GM12878 (cell line): ENCODE data around the gene RNF11. TPM values are rescaled to one million over a fixed set of nuclear protein-coding genes. Genes with fewer than 3 reads are reported as not detected.

Experiments
- ATAC-seq: fragments of 200-7000 bp; cut with Tn5 transposase; 3 replicates; pipeline ENCODE4 v1.9.1; 2020; ENCODE audit warnings: mild to moderate bottlenecking, moderate library complexity
- BruUV-seq: library from RNA; stranded (reverse); fragments of 400-500 nt; replicated peaks from 2 replicates; lab custom pipeline; 2021; lab: Mats Ljungman, UMichigan
- CTCF ChIA-PET: fragments of 300-600 bp; sonication (Branson Sonifier 250); formaldehyde crosslinking; extraction: SDS; loops from one replicate; lab custom pipeline; 2021; ENCODE audit warnings: inconsistent platforms; lab: Yijun Ruan, JAX
- POLR2A ChIA-PET: fragments of 350-600 bp; formaldehyde crosslinking; extraction: SDS; loops from one replicate; lab custom pipeline; 2021; ENCODE audit warnings: inconsistent platforms; lab: Charles Lee
- RAD21 ChIA-PET: fragments of 300-600 bp; sonication (Branson Sonifier 250); formaldehyde crosslinking; loops from one replicate; lab custom pipeline; 2023; ENCODE audit warnings: antibody characterized with exemption; ENCODE audit not compliant: unreplicated experiment; lab: Charles Lee
- SMC1A ChIA-PET: fragments of 300-600 bp; sonication (Branson Sonifier 250); formaldehyde crosslinking; loops from one replicate; lab custom pipeline; 2023; ENCODE audit not compliant: unreplicated experiment, uncharacterized antibody; lab: Charles Lee
- DNase-seq: peaks from one replicate; pipeline ENCODE4 v3.0.0-alpha.2; 2011; ENCODE audit warnings: low read depth, low spot score
- FAIRE-seq: peaks from 3 replicates; lab custom pipeline; 2011; peaks lifted over from hg19 to GRCh38; lab: Jason Lieb, UNC
- H2AFZ ChIP-seq: 2 replicates; pipeline ENCODE4 v1.6.0; 2011; ENCODE audit warnings: low read depth, low read length, control low read depth; ENCODE audit not compliant: control insufficient read depth
- H3K27ac ChIP-seq: 2 replicates; pipeline ENCODE4 v1.5.1; 2011; ENCODE audit warnings: control low read depth; ENCODE audit not compliant: control insufficient read depth, insufficient read depth
- H3K27me3 ChIP-seq, 2 experiments: replicated peaks in 1 of 2; 2 replicates each; pipeline versions ENCODE4 v1.6.0 to v1.6.1; 2011; ENCODE audit warnings: low read length in 1 of 2; ENCODE audit not compliant: control insufficient read depth in 2 of 2, insufficient read depth in 2 of 2
- H3K36me3 ChIP-seq, 2 experiments: 2 replicates each; pipeline ENCODE4 v1.5.1; 2011; ENCODE audit warnings: low read length in 1 of 2; ENCODE audit not compliant: control insufficient read depth in 2 of 2, insufficient read depth in 2 of 2
- H3K4me1 ChIP-seq: 2 replicates; pipeline ENCODE4 v1.6.1; 2011; ENCODE audit warnings: mild to moderate bottlenecking, low read length, moderate library complexity, mixed read lengths; ENCODE audit not compliant: control insufficient read depth, insufficient read depth
- H3K4me2 ChIP-seq: 2 replicates; pipeline ENCODE4 v1.6.0; 2011; ENCODE audit warnings: control low read depth; ENCODE audit not compliant: control insufficient read depth, insufficient read depth
- H3K4me3 ChIP-seq: fragments of 200-600 bp; sonication (generic); 2 replicates; pipeline ENCODE4 v1.5.1; 2016
- H3K79me2 ChIP-seq: 2 replicates; pipeline ENCODE4 v1.6.0; 2011; ENCODE audit warnings: low read length; ENCODE audit not compliant: control insufficient read depth, insufficient read depth
- H3K9ac ChIP-seq: 2 replicates; pipeline ENCODE4 v1.8.0; 2011; ENCODE audit warnings: low read length, control low read depth, mixed read lengths; ENCODE audit not compliant: control insufficient read depth, insufficient read depth
- H3K9me3 ChIP-seq: replicated peaks from 3 replicates; pipeline ENCODE4 v1.5.1; 2011; ENCODE audit warnings: mild to moderate bottlenecking, low read length; ENCODE audit not compliant: control insufficient read depth, insufficient read depth
- H4K20me1 ChIP-seq: 2 replicates; pipeline ENCODE4 v1.6.0; 2011; ENCODE audit not compliant: control insufficient read depth, insufficient read depth
- ASH2L ChIP-seq: fragments of 300-600, 200-600 bp; sonication (generic); IDR thresholded peaks from 2 replicates; pipeline ENCODE4 v1.6.1; 2017; ENCODE audit warnings: low read depth, mild to moderate bottlenecking, borderline replicate concordance
- CBX5 ChIP-seq: sonication (generic); IDR thresholded peaks from 2 replicates; pipeline ENCODE4 v1.6.1; 2016; ENCODE audit warnings: low read depth, moderate library complexity, mild to moderate bottlenecking, inconsistent platforms
- CHD4 ChIP-seq: fragments of 200-600 bp; sonication (generic); IDR thresholded peaks from 2 replicates; pipeline ENCODE4 v1.6.1; 2016; ENCODE audit warnings: mild to moderate bottlenecking
- EGR1 ChIP-seq, 2 experiments: IDR thresholded peaks; 1 replicate in 1 of 2; 2 replicates in 1 of 2; pipeline ENCODE4 v1.6.1; 2011 to 2012; ENCODE audit warnings: low read depth in 2 of 2, low read length in 2 of 2, borderline replicate concordance in 1 of 2, mild to moderate bottlenecking in 1 of 2, moderate library complexity in 1 of 2
- FOXK2 ChIP-seq: fragments of 450-650 bp; IDR thresholded peaks from 2 replicates; pipeline ENCODE4 v1.6.1; 2017; ENCODE audit warnings: mild to moderate bottlenecking, moderate library complexity
- IKZF2 ChIP-seq, 2 experiments: fragments of 450-650 bp; IDR thresholded peaks; 2 replicates each; pipeline ENCODE4 v1.6.1; 2017; ENCODE audit warnings: mild to moderate bottlenecking in 2 of 2, moderate library complexity in 2 of 2
- KDM1A ChIP-seq: fragments of 200-600 bp; sonication (generic); IDR thresholded peaks from 2 replicates; pipeline ENCODE4 v1.6.1; 2016; ENCODE audit warnings: borderline replicate concordance
- POLR2A ChIP-seq: IDR thresholded peaks from 2 replicates; pipeline ENCODE4 v1.6.1; 2011; ENCODE audit warnings: low read depth, mild to moderate bottlenecking, low read length
- POU2F2 ChIP-seq: IDR thresholded peaks from 3 replicates; pipeline ENCODE4 v1.6.1; 2011; ENCODE audit warnings: low read depth, mild to moderate bottlenecking, low read length, borderline replicate concordance
- RUNX3 ChIP-seq: IDR thresholded peaks from 2 replicates; pipeline ENCODE4 v1.6.1; 2012; ENCODE audit warnings: low read length, inconsistent platforms
- ZNF622 ChIP-seq: fragments of 450-650 bp; IDR thresholded peaks from 2 replicates; pipeline ENCODE4 v1.6.1; 2017; ENCODE audit warnings: mild to moderate bottlenecking, inconsistent platforms
- WGBS: methylation state at CpG from one replicate; pipeline ENCODE4 v1.1.6; 2016; ENCODE audit warnings: low lambda C conversion rate; ENCODE audit not compliant: insufficient replicate concordance, insufficient coverage; ENCODE audit errors: missing lambda C conversion rate; 5-methylcytosine and 5-hydroxymethylcytosine counted together
- in situ Hi-C: fragments of 300-500 bp; cut with MboI; formaldehyde crosslinking; loops from 9 replicates; pipeline ENCODE4 v1.14.3; 2018; ENCODE audit warnings: mixed read lengths
- intact Hi-C: fragments of 100-400 bp; cut with micrococcal nuclease; formaldehyde crosslinking; loops from one replicate; pipeline ENCODE4 v1.14.2; 2022; ENCODE audit not compliant: unreplicated experiment
- polyA plus RNA-seq, 11 experiments: library from polyadenylated mRNA; depleted of rRNA in 4 of 11; unstranded in 6 of 11; stranded (reverse) in 5 of 11; fragments of >200 nt; fragmentation: Nextera tagmentation in 4 of 11; fragmentation: Illumina TruSeq in 1 of 11; extraction: Ambion mirVana in 4 of 11; extraction: Trizol in 1 of 11; gene quantifications; 1 replicate in 1 of 11; 2 replicates in 10 of 11; pipeline versions ENCODE4 v1.2.1 to v1.2.3, GENCODE V29; 2011 to 2016; ENCODE audit warnings: inconsistent platforms in 2 of 11, missing spikeins in 2 of 11, low read depth in 1 of 11
- total RNA-seq, 4 experiments: library from RNA; depleted of rRNA in 3 of 4; stranded (reverse); fragments of >200 nt in 3 of 4; fragmentation: Illumina TruSeq in 1 of 4; extraction: Trizol in 1 of 4; gene quantifications; 2 replicates each; pipeline versions ENCODE4 v1.2.1 to v1.2.3, GENCODE V29; 2013 to 2021
- TF ChIP-seq, protein P1 (sequence below), 3 experiments: IDR thresholded peaks in 2 of 3; conservative IDR thresholded peaks in 1 of 3; 2 replicates each; pipeline ENCODE4 v1.5.1; 2011; ENCODE audit warnings: low read depth in 3 of 3, low read length in 3 of 3, mild to moderate bottlenecking in 3 of 3, control low read depth in 2 of 3, moderate library complexity in 2 of 3, inconsistent platforms in 1 of 3, mixed read lengths in 1 of 3; ENCODE audit not compliant: control insufficient read depth in 2 of 3, insufficient read depth in 1 of 3; ENCODE audit errors: extremely low read depth in 1 of 3
- TF ChIP-seq, protein P2 (sequence below): fragments of 450-650 bp; formaldehyde crosslinking; IDR thresholded peaks from 2 replicates; pipeline ENCODE4 v1.5.0; 2022; ENCODE audit warnings: mild to moderate bottlenecking, missing genetic modification characterization
- TF ChIP-seq, protein P3 (sequence below): IDR thresholded peaks from 2 replicates; pipeline ENCODE4 v1.6.1; 2011; ENCODE audit warnings: borderline replicate concordance, low read depth, mild to moderate bottlenecking, moderate library complexity, low read length; ENCODE audit not compliant: insufficient read depth, poor library complexity, severe bottlenecking
- TF ChIP-seq, protein P4 (sequence below): fragments of 450-650 bp; IDR thresholded peaks from 2 replicates; pipeline ENCODE4 v1.6.1; 2016; ENCODE audit warnings: mild to moderate bottlenecking

Gene RNF11
- total and polyA plus RNA-seq, 10 of the 15 experiments (the other 5 are each of a cell fraction or from before 2014, with no cell fraction given): 9.5 to 43.6 (median 32.3) TPM

DNA sequence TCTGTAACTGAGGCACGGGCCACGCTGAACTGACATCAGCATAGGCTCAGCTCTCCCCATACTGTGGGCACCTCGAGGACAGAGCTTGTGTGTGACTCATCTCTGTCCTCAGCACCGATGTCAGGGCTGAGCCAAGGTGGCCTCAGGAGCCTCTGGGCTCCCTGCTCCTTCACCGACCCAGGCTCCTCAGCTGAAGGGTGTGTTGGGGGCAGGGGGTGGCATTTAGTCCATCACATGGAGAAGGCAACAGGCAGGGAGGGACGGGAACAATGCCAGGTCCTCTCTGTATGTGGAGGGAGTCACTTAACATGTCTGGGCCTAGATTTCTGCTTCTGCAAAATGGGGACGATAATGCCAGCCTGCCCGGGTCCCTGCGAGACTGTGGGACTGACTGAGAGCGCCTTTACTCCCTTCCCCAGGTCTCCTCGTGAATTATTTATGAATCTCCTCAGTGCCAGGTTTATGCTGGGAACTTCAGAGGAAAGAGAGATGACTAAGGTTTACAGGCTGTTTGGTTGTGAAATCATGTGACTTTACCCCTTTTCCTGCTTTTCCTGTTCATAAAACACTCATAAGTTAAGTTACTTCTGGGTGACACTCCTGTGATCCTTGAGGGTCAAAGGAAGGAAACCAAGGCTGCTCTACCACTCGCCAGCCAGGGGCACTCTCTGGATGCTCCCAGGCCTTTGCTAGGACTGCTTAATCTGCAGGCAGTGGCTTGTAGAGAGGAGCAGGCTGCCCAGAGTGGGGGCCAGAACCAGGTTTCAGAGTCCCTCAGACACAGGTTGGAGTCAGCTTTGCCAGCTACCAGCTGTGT is 78.1 kb downstream of the RNF11 start:
- FAIRE-seq (no peak), ATAC-seq (peak; percentile 71), DNase-seq (no peak)
- WGBS: 63% methylated on average over 12 of the region's 12 CpGs
- H3K36me3 ChIP-seq: no peaks in the 10 kb centered on the region; a peak in 1 of 4 replicates
- no peak overlapping the region for H3K9ac ChIP-seq
- H3K79me2 ChIP-seq: no peaks in the 10 kb centered on the region
- BruUV-seq: no TSS peak
- H3K27me3 ChIP-seq: no peaks in the 10 kb centered on the region
- H2AFZ ChIP-seq: no peak overlapping the region
- H3K4me2 ChIP-seq: no peak overlapping the region
- H3K27ac ChIP-seq: no peak overlapping the region
- H3K9me3 ChIP-seq: no peaks in the 10 kb centered on the region
- in situ Hi-C loops (no loop called here), intact Hi-C loops (no loop called here)
- ChIA-PET CTCF (interaction anchor here (1.5 kb wide), 1 partner anchor 17 kb away, joined by 3 read pairs; no protein-coding TSS in a partner anchor), SMC1A (interaction anchor here (0.6 kb wide), 1 partner anchor 105 kb away, joined by 4 read pairs; no protein-coding TSS in a partner anchor), POLR2A (no interaction called here), RAD21 (no interaction called here)
- H3K4me1 ChIP-seq: 0 out of 2 replicates have a peak, but pooled peaks cover 3% of the 10 kb centered on the region
- no peak overlapping the region for H3K4me3 ChIP-seq
- no peaks in the 10 kb centered on the region for H4K20me1 ChIP-seq
- TF ChIP-seq KDM1A: no peak
- TF ChIP-seq CBX5: no peak
- no peak for TF ChIP-seq ZNF622
- TF ChIP-seq, protein P1, sequence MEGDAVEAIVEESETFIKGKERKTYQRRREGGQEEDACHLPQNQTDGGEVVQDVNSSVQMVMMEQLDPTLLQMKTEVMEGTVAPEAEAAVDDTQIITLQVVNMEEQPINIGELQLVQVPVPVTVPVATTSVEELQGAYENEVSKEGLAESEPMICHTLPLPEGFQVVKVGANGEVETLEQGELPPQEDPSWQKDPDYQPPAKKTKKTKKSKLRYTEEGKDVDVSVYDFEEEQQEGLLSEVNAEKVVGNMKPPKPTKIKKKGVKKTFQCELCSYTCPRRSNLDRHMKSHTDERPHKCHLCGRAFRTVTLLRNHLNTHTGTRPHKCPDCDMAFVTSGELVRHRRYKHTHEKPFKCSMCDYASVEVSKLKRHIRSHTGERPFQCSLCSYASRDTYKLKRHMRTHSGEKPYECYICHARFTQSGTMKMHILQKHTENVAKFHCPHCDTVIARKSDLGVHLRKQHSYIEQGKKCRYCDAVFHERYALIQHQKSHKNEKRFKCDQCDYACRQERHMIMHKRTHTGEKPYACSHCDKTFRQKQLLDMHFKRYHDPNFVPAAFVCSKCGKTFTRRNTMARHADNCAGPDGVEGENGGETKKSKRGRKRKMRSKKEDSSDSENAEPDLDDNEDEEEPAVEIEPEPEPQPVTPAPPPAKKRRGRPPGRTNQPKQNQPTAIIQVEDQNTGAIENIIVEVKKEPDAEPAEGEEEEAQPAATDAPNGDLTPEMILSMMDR (IDR thresholded peaks at IDR 0.05 in 2 of 3, conservative IDR thresholded peaks at IDR 0.05 in 1 of 3; ENCODE audit: control insufficient read depth in 2 of 3, extremely low read depth in 1 of 3, insufficient read depth in 1 of 3, low read depth in 3 of 3, low read length in 3 of 3): no peak
- TF ChIP-seq, protein P2, sequence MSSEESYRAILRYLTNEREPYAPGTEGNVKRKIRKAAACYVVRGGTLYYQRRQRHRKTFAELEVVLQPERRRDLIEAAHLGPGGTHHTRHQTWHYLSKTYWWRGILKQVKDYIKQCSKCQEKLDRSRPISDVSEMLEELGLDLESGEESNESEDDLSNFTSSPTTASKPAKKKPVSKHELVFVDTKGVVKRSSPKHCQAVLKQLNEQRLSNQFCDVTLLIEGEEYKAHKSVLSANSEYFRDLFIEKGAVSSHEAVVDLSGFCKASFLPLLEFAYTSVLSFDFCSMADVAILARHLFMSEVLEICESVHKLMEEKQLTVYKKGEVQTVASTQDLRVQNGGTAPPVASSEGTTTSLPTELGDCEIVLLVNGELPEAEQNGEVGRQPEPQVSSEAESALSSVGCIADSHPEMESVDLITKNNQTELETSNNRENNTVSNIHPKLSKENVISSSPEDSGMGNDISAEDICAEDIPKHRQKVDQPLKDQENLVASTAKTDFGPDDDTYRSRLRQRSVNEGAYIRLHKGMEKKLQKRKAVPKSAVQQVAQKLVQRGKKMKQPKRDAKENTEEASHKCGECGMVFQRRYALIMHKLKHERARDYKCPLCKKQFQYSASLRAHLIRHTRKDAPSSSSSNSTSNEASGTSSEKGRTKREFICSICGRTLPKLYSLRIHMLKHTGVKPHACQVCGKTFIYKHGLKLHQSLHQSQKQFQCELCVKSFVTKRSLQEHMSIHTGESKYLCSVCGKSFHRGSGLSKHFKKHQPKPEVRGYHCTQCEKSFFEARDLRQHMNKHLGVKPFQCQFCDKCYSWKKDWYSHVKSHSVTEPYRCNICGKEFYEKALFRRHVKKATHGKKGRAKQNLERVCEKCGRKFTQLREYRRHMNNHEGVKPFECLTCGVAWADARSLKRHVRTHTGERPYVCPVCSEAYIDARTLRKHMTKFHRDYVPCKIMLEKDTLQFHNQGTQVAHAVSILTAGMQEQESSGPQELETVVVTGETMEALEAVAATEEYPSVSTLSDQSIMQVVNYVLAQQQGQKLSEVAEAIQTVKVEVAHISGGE (CRISPR knock-in tag): no peak
- TF ChIP-seq CHD4: no peak
- TF ChIP-seq, protein P3, sequence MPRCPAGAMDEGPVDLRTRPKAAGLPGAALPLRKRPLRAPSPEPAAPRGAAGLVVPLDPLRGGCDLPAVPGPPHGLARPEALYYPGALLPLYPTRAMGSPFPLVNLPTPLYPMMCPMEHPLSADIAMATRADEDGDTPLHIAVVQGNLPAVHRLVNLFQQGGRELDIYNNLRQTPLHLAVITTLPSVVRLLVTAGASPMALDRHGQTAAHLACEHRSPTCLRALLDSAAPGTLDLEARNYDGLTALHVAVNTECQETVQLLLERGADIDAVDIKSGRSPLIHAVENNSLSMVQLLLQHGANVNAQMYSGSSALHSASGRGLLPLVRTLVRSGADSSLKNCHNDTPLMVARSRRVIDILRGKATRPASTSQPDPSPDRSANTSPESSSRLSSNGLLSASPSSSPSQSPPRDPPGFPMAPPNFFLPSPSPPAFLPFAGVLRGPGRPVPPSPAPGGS: no peak
- TF ChIP-seq FOXK2: no peak
- TF ChIP-seq RUNX3: no peak
- TF ChIP-seq EGR1 (IDR thresholded peaks at IDR 0.05; ENCODE audit: borderline replicate concordance in 1 of 2, low read depth in 2 of 2, low read length in 2 of 2): no peak
- TF ChIP-seq ASH2L: no peak
- no peak for TF ChIP-seq POU2F2
- no peak for TF ChIP-seq POLR2A
- TF ChIP-seq, protein P4, sequence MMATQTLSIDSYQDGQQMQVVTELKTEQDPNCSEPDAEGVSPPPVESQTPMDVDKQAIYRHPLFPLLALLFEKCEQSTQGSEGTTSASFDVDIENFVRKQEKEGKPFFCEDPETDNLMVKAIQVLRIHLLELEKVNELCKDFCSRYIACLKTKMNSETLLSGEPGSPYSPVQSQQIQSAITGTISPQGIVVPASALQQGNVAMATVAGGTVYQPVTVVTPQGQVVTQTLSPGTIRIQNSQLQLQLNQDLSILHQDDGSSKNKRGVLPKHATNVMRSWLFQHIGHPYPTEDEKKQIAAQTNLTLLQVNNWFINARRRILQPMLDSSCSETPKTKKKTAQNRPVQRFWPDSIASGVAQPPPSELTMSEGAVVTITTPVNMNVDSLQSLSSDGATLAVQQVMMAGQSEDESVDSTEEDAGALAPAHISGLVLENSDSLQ: no peak
- TF ChIP-seq IKZF2 (IDR thresholded peaks at IDR 0.05): no peak
